Mesendoderm (in vitro differentiated cells): ENCODE results near the gene UNC119B.

Experiments
- DNase-seq: peaks from one replicate; pipeline ENCODE4 v3.0.0; 2013
- H2AK5ac ChIP-seq: 2 replicates; pipeline ENCODE4 v1.6.1; 2013; ENCODE audit warnings: low read length, inconsistent platforms
- H2BK120ac ChIP-seq: 2 replicates; pipeline ENCODE4 v1.6.1; 2013; ENCODE audit warnings: low read depth, mild to moderate bottlenecking, low read length, moderate library complexity, mixed read lengths
- H2BK15ac ChIP-seq: replicated peaks from 2 replicates; pipeline ENCODE4 v1.6.1; 2013; ENCODE audit warnings: low read depth, mild to moderate bottlenecking, moderate library complexity
- H2BK5ac ChIP-seq: 2 replicates; pipeline ENCODE4 v1.6.1; 2013; ENCODE audit warnings: low read length, inconsistent platforms
- H3K18ac ChIP-seq: 2 replicates; pipeline ENCODE4 v1.6.1; 2013; ENCODE audit warnings: mild to moderate bottlenecking, low read length, mixed read lengths
- H3K23ac ChIP-seq: one replicate; pipeline ENCODE4 v1.6.1; 2013; ENCODE audit warnings: low read length
- H3K27ac ChIP-seq: 2 replicates; pipeline ENCODE4 v1.5.1; 2013; ENCODE audit warnings: low read depth, mild to moderate bottlenecking, inconsistent platforms, low read length, moderate library complexity
- H3K27me3 ChIP-seq: 2 replicates; pipeline ENCODE4 v1.6.1; 2013; ENCODE audit warnings: low read length, control low read depth, mild to moderate bottlenecking, inconsistent platforms; ENCODE audit not compliant: insufficient read depth, poor library complexity
- H3K36me3 ChIP-seq: 2 replicates; pipeline ENCODE4 v1.6.1; 2013; ENCODE audit warnings: low read length, inconsistent platforms; ENCODE audit not compliant: control insufficient read depth, insufficient read depth
- H3K4ac ChIP-seq: one replicate; pipeline ENCODE4 v1.6.1; 2013; ENCODE audit warnings: low read depth, mild to moderate bottlenecking, low read length, moderate library complexity
- H3K4me1 ChIP-seq: 2 replicates; pipeline ENCODE4 v1.6.1; 2013; ENCODE audit warnings: low read depth, low read length, inconsistent platforms; ENCODE audit not compliant: control insufficient read depth
- H3K4me2 ChIP-seq: 2 replicates; pipeline ENCODE4 v1.6.1; 2013; ENCODE audit warnings: low read length
- H3K4me3 ChIP-seq: 2 replicates; pipeline ENCODE4 v1.5.1; 2013; ENCODE audit warnings: mild to moderate bottlenecking, low read length
- H3K56ac ChIP-seq: one replicate; pipeline ENCODE4 v1.6.1; 2013; ENCODE audit warnings: low read length
- H3K79me1 ChIP-seq: 2 replicates; pipeline ENCODE4 v1.6.1; 2013; ENCODE audit warnings: low read length, inconsistent platforms
- H3K79me2 ChIP-seq: 2 replicates; pipeline ENCODE4 v1.6.1; 2013; ENCODE audit warnings: mild to moderate bottlenecking, low read length; ENCODE audit not compliant: control insufficient read depth, insufficient read depth
- H3K9ac ChIP-seq: 2 replicates; pipeline ENCODE4 v1.6.1; 2013; ENCODE audit warnings: low read length, inconsistent platforms
- H4K5ac ChIP-seq: one replicate; pipeline ENCODE4 v1.6.1; 2013; ENCODE audit warnings: low read length
- H4K8ac ChIP-seq: one replicate; pipeline ENCODE4 v1.6.1; 2013; ENCODE audit warnings: low read depth, mild to moderate bottlenecking, control low read depth, low read length, moderate library complexity
- WGBS: extraction: QIAGEN DNeasy Blood & Tissue Kit; methylation state at CpG from one replicate; pipeline ENCODE4 v1.1.7; 2013; ENCODE audit warnings: low lambda C conversion rate, missing lambda C conversion rate; ENCODE audit not compliant: insufficient coverage; ENCODE audit errors: extremely low coverage; 5-methylcytosine and 5-hydroxymethylcytosine counted together

Gene UNC119B

DNA sequence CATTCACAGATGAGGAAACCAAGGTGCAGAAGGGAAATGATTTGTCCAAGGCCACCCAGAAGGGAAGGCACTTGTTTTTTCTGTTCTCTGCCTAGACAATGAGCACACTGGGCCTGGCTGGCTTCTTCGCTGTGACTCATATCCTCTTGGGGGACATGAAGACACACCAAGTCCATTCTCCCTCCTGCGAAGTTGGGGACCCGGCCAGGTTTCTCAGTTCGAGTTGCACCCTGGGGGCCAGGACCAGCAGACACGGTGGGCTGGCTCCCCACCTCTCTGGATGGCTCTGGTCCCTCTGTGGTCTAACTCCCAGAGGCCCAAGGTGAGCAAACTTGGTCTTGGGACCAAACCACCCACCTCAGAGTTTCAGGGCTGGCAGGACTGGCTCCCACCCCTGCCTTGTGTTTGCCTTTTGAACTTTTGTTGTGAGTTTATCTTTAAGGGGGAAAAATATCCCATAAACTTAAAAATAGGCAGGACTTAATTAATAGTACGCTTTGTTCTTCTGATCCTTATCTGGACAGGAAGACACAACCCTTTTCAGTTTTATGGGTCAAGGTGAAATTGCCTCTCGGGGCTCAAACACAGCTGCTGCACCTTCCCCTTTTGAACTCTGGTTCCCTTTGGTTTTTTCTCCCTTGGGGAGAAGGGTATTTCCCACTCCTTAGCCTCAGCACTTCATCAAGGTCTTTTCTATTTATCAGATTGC is 32.3 kb upstream of the UNC119B start:
- H3K4ac ChIP-seq, result no peak overlapping the region
- H4K5ac ChIP-seq, result no peak overlapping the region
- H3K27ac ChIP-seq, result no peak overlapping the region
- no peak overlapping the region for H3K56ac ChIP-seq
- no peak overlapping the region for H3K18ac ChIP-seq
- H2BK5ac ChIP-seq, result no peak overlapping the region
- no peak overlapping the region for H4K8ac ChIP-seq
- no peaks in the 10 kb centered on the region for H3K79me2 ChIP-seq
- WGBS, result no CpG with 5 or more reads among the region's 7 CpGs
- H3K4me2 ChIP-seq, result no peak overlapping the region
- DNase-seq, result no peak
- H2BK15ac ChIP-seq, result no peak overlapping the region
- no peak overlapping the region for H2AK5ac ChIP-seq
- no peak overlapping the region for H3K23ac ChIP-seq
- no peaks in the 10 kb centered on the region for H3K4me1 ChIP-seq
- no peaks in the 10 kb centered on the region for H3K36me3 ChIP-seq
- H3K79me1 ChIP-seq, result no peaks in the 10 kb centered on the region
- H2BK120ac ChIP-seq, result no peak overlapping the region
- no peaks in the 10 kb centered on the region for H3K27me3 ChIP-seq
- H3K9ac ChIP-seq, result no peak overlapping the region
- no peak overlapping the region for H3K4me3 ChIP-seq

DNA sequence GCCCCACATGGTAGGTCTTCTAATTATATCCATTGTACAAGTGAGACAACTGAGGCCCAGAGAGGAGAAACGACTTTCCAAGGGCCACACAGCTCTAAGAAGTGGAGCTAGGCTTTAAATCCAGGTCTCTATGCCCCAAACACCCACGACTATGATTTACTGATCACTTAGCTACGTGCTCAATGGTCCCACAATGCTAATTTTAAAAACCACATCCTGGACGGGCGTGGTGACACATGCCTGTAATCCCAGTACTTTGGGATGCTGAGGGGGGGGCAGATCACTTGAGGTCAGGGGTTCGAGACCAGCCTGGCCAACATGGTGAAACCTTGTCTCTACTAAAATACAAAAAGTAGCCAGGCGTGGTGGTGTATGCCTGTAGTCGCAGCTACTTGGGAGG is 31.7 kb upstream of the UNC119B start:
- DNase-seq, result no peak
- Histone ChIP-seq H3K9ac (no peak overlapping the region), H3K4me3 (no peak overlapping the region), H3K4me2 (no peak overlapping the region), H4K5ac (no peak overlapping the region), H2AK5ac (no peak overlapping the region), H4K8ac (no peak overlapping the region), H3K36me3 (no peaks in the 10 kb centered on the region), H3K56ac (no peak overlapping the region), H3K27me3 (no peaks in the 10 kb centered on the region), H2BK15ac (no peak overlapping the region), H3K79me1 (no peaks in the 10 kb centered on the region), H3K79me2 (no peaks in the 10 kb centered on the region), H3K18ac (no peak overlapping the region), H3K27ac (no peak overlapping the region), H3K23ac (no peak overlapping the region), H3K4me1 (no peaks in the 10 kb centered on the region), H2BK5ac (no peak overlapping the region), H2BK120ac (no peak overlapping the region), H3K4ac (no peak overlapping the region)
- no CpG with 5 or more reads among the region's 8 CpGs for WGBS

DNA sequence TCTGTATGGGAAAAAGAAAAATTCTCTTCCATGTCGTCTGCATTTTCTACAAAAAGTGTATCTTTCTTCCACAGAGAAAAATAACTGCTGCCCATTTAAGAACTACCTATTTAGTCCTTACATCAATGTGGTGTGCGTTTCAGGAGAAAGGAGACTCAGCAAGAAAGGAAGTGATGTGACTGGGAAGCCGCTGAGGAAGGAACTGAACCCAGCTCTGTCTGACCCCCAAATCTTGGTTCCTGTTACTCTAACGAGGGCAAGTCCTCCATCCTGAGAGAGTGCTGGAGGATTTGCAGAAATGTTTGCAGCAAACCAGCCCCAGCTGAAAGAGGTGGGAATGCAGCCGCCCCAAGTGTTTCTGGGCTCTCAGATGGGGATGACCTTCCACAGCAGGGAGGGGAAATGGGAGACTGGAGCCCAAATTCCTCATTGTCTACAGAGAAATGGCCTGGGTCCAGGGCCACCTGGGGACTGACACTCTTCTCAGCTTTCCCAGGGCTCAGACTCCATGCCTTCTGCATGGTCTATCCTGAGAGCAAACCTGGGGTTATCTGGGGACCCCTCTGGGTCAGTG is 30.0 kb upstream of the UNC119B start:
- Histone ChIP-seq H2BK15ac (no peak overlapping the region), H2BK120ac (no peak overlapping the region), H3K27me3 (no peaks in the 10 kb centered on the region), H2AK5ac (no peak overlapping the region), H3K79me2 (no peaks in the 10 kb centered on the region), H3K4ac (no peak overlapping the region), H3K36me3 (no peaks in the 10 kb centered on the region), H3K4me1 (no peaks in the 10 kb centered on the region), H3K18ac (no peak overlapping the region), H3K56ac (no peak overlapping the region), H4K8ac (no peak overlapping the region), H4K5ac (no peak overlapping the region), H3K9ac (no peak overlapping the region), H3K23ac (no peak overlapping the region), H2BK5ac (no peak overlapping the region), H3K27ac (no peak overlapping the region), H3K79me1 (no peaks in the 10 kb centered on the region), H3K4me3 (no peak overlapping the region), H3K4me2 (no peak overlapping the region)
- no CpG with 5 or more reads among the region's 5 CpGs for WGBS
- no peak for DNase-seq

DNA sequence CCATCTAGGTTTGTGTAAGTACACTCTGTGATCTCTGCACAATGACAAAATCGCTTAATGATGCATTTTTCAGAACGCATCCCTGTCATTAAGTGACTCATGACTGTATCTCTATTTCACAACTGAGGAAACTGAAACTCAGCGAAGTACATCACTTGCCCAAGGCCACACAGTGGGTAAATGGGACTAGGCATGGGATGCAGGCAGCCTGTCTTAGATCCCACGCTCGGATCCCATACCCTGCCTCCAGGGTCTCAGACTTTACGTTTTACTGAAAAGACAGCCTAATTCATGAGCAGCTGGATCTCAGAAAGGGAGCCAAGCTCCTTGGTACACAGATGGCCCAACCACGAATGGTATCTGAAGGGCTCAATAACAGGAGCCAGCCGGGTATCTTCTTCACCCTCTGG is 25.7 kb upstream of the UNC119B start:
- H4K5ac ChIP-seq, result no peak overlapping the region
- H3K36me3 ChIP-seq, result no peaks in the 10 kb centered on the region
- H2BK120ac ChIP-seq, result no peak overlapping the region
- no peak overlapping the region for H3K56ac ChIP-seq
- no peak overlapping the region for H3K9ac ChIP-seq
- H3K27me3 ChIP-seq, result no peaks in the 10 kb centered on the region
- H3K79me1 ChIP-seq, result peaks cover 7% of the 10 kb centered on the region
- H3K4me1 ChIP-seq, result peaks cover 7% of the 10 kb centered on the region
- H3K79me2 ChIP-seq, result peaks cover 25% of the 10 kb centered on the region
- no peak overlapping the region for H3K4me3 ChIP-seq
- no peak overlapping the region for H3K18ac ChIP-seq
- H3K4ac ChIP-seq, result no peak overlapping the region
- no CpG with 5 or more reads among the region's 8 CpGs for WGBS
- no peak overlapping the region for H2BK5ac ChIP-seq
- no peak overlapping the region for H2AK5ac ChIP-seq
- H3K27ac ChIP-seq, result no peak overlapping the region
- DNase-seq, result no peak
- H4K8ac ChIP-seq, result no peak overlapping the region
- H2BK15ac ChIP-seq, result no peak overlapping the region
- no peak overlapping the region for H3K23ac ChIP-seq
- H3K4me2 ChIP-seq, result no peak overlapping the region

DNA sequence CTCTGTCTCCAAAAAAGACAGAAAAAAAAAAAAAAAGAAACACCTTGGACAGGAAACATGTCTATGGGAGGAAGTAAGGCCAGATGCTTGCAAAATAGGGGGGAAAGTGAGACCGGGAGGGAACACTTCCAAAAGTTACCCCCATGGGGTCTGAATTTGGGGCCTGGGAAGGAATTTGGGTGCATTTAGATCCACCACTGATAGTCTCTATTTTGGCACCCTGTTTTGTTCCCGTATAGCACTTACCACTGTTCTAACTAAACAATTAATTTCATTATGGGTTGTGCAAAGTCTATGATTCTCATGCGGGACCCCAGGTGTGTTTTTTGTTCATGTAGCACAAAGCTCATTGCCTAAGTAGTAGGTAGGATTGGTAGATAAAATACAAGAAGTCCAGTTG is 24.7 kb upstream of the UNC119B start:
- H3K4me2 ChIP-seq, result no peak overlapping the region
- no peak overlapping the region for H2BK15ac ChIP-seq
- no peak overlapping the region for H3K56ac ChIP-seq
- H3K9ac ChIP-seq, result no peak overlapping the region
- no peak overlapping the region for H3K4ac ChIP-seq
- no peak for DNase-seq
- H3K18ac ChIP-seq, result no peak overlapping the region
- no peak overlapping the region for H3K4me3 ChIP-seq
- H4K8ac ChIP-seq, result no peak overlapping the region
- H3K36me3 ChIP-seq, result no peaks in the 10 kb centered on the region
- no peaks in the 10 kb centered on the region for H3K27me3 ChIP-seq
- no peak overlapping the region for H2BK120ac ChIP-seq
- peaks cover 34% of the 10 kb centered on the region for H3K79me2 ChIP-seq
- no peak overlapping the region for H2AK5ac ChIP-seq
- WGBS, result no CpG with 5 or more reads among the region's 3 CpGs
- H3K23ac ChIP-seq, result no peak overlapping the region
- no peak overlapping the region for H3K27ac ChIP-seq
- peaks cover 9% of the 10 kb centered on the region for H3K4me1 ChIP-seq
- H2BK5ac ChIP-seq, result no peak overlapping the region
- peaks cover 10% of the 10 kb centered on the region for H3K79me1 ChIP-seq
- H4K5ac ChIP-seq, result no peak overlapping the region
